Body of pancreas (tissue), 4 donors: ENCODE data around the gene TRIM56.

Source experiments
- CTCF ChIP-seq, 7 experiments: fragments of 450-650 bp in 4 of 7; fragments of 200-600 bp in 3 of 7; sonication (generic) in 3 of 7; IDR thresholded peaks; one replicate each; pipeline ENCODE4 v1.5.1; 2016 to 2019; ENCODE audit warnings: antibody characterized with exemption in 7 of 7
- POLR2A ChIP-seq, 3 donors: fragments of 450-650 bp; IDR thresholded peaks; one replicate each; pipeline ENCODE4 v1.6.1; 2016; ENCODE audit warnings: antibody characterized with exemption in 3 of 3, mild to moderate bottlenecking in 2 of 3

GRCh38 chr7:101127460-101128039 is 42.3 kb downstream of the TRIM56 start:
- TF ChIP-seq CTCF (IDR thresholded peaks at IDR 0.05) (no peak), POLR2A (IDR thresholded peaks at IDR 0.05) (no peak)
